Measurements from ENCODE around the gene MCOLN3.

The MCOLN3 gene

DNA sequence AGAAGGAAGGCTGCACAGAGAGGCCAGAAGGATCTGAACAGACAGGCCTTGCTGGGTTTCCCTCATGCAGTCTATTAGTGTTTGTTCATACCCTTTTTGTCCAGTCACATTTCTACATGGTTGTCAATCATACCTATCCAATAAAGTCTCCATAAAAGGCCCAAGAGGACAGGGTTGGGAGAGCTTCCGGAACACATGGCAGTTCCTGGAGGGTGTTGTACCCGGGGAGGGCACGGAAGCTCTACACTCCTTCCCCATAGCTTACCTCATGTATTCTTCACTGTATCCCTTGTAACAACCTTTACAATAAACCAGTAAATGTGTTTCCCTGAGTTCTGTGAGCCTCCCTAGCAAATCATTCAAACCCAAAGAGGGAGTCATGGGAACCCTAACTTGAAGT lies 79.4 kb downstream of the MCOLN3 start:
- Histone ChIP-seq H3K4me2 (ENCODE audit: low read depth, low read length, poor library complexity, severe bottlenecking) (no peak overlapping the region), H3K4me1 (ENCODE audit: insufficient read depth, low read length, poor library complexity, severe bottlenecking) (no peaks in the 10 kb centered on the region), H3K9ac (ENCODE audit: low read depth, low read length, poor library complexity, severe bottlenecking) (no peak overlapping the region), H3K36me3 (ENCODE audit: insufficient read depth, low read length) (no peaks in the 10 kb centered on the region), H3K9me2 (replicated peaks; ENCODE audit: low read depth, low read length) (no peaks in the 10 kb centered on the region), H3K79me2 (ENCODE audit: insufficient read depth, low read length) (no peaks in the 10 kb centered on the region), H4K20me1 (ENCODE audit: insufficient read depth, low read length, poor library complexity, severe bottlenecking) (no peaks in the 10 kb centered on the region), H2AFZ (ENCODE audit: low read length) (no peak overlapping the region), H3K9me3 (ENCODE audit: insufficient read depth, low read depth, low read length) (no peaks in the 10 kb centered on the region), H3K27me3 (ENCODE audit: insufficient read depth, low read length, poor library complexity, severe bottlenecking) (no peaks in the 10 kb centered on the region), H3K4me3 (ENCODE audit: low read length, poor library complexity, severe bottlenecking) (no peak overlapping the region), H3F3A (ENCODE audit: low read depth) (no peaks in the 10 kb centered on the region)
- TF ChIP-seq EZH2phosphoT487 (IDR thresholded peaks at IDR 0.05; ENCODE audit: borderline replicate concordance): no peak
- TF ChIP-seq, protein P1, sequence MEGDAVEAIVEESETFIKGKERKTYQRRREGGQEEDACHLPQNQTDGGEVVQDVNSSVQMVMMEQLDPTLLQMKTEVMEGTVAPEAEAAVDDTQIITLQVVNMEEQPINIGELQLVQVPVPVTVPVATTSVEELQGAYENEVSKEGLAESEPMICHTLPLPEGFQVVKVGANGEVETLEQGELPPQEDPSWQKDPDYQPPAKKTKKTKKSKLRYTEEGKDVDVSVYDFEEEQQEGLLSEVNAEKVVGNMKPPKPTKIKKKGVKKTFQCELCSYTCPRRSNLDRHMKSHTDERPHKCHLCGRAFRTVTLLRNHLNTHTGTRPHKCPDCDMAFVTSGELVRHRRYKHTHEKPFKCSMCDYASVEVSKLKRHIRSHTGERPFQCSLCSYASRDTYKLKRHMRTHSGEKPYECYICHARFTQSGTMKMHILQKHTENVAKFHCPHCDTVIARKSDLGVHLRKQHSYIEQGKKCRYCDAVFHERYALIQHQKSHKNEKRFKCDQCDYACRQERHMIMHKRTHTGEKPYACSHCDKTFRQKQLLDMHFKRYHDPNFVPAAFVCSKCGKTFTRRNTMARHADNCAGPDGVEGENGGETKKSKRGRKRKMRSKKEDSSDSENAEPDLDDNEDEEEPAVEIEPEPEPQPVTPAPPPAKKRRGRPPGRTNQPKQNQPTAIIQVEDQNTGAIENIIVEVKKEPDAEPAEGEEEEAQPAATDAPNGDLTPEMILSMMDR (conservative IDR thresholded peaks at IDR 0.05; ENCODE audit: low read length): no peak

- no peaks in the 10 kb centered on the region for H3K27me3 ChIP-seq (ENCODE audit: insufficient read depth, low read length, poor library complexity, severe bottlenecking)
- H3K9me3 ChIP-seq (ENCODE audit: insufficient read depth, low read depth, low read length): no peaks in the 10 kb centered on the region
- no peaks in the 10 kb centered on the region for H3K36me3 ChIP-seq (ENCODE audit: insufficient read depth, low read length)
- no peaks in the 10 kb centered on the region for H4K20me1 ChIP-seq (ENCODE audit: insufficient read depth, low read length, poor library complexity, severe bottlenecking)
- H3K9ac ChIP-seq (ENCODE audit: low read depth, low read length, poor library complexity, severe bottlenecking): no peak overlapping the region
- H3K4me2 ChIP-seq (ENCODE audit: low read depth, low read length, poor library complexity, severe bottlenecking): no peak overlapping the region
- H3F3A ChIP-seq (ENCODE audit: low read depth): no peaks in the 10 kb centered on the region
- H3K4me3 ChIP-seq (ENCODE audit: low read length, poor library complexity, severe bottlenecking): no peak overlapping the region
- H3K79me2 ChIP-seq (ENCODE audit: insufficient read depth, low read length): no peaks in the 10 kb centered on the region
- H3K4me1 ChIP-seq (ENCODE audit: insufficient read depth, low read length, poor library complexity, severe bottlenecking): no peaks in the 10 kb centered on the region
- H2AFZ ChIP-seq (ENCODE audit: low read length): no peak overlapping the region
- TF ChIP-seq EZH2phosphoT487 (IDR thresholded peaks at IDR 0.05; ENCODE audit: borderline replicate concordance): no peak
- TF ChIP-seq, protein P1 (conservative IDR thresholded peaks at IDR 0.05; ENCODE audit: low read length): no peak
- no peaks in the 10 kb centered on the region for H3K9me2 ChIP-seq (replicated peaks; ENCODE audit: low read depth, low read length)
Measured at GRCh38 chr1:84968101-84968500, 80.2 kb downstream of the MCOLN3 start.

Data from Loucy (cell line).